SJSA1 (cell line): ENCODE results near the gene VWA1. TPM values are rescaled to one million over a fixed set of nuclear protein-coding genes. Genes with fewer than 3 reads are reported as not detected.

ENCODE experiments used
- DNase-seq, 2 experiments: peaks; one replicate each; pipeline ENCODE4 v3.0.0-alpha.2; 2015 to 2020; ENCODE audit warnings: low spot score in 2 of 2, low read depth in 1 of 2
- H3K27ac ChIP-seq: fragments of 250-450 bp; sonication (Bioruptor Pico); 2 replicates; pipeline ENCODE4 v1.5.1; 2020; ENCODE audit warnings: mild to moderate bottlenecking, moderate library complexity
- H3K27me3 ChIP-seq: fragments of 250-450 bp; sonication (Bioruptor Pico); replicated peaks from 2 replicates; pipeline ENCODE4 v1.5.1; 2020; ENCODE audit warnings: mild to moderate bottlenecking, moderate library complexity
- H3K36me3 ChIP-seq: fragments of 250-450 bp; sonication (Bioruptor Pico); 2 replicates; pipeline ENCODE4 v1.5.1; 2020; ENCODE audit warnings: mild to moderate bottlenecking
- H3K4me1 ChIP-seq: fragments of 250-450 bp; sonication (Bioruptor Pico); replicated peaks from 2 replicates; pipeline ENCODE4 v1.6.1; 2021; ENCODE audit warnings: mild to moderate bottlenecking
- H3K4me3 ChIP-seq: fragments of 250-450 bp; sonication (Bioruptor Pico); 2 replicates; pipeline ENCODE4 v1.5.1; 2020; ENCODE audit warnings: mild to moderate bottlenecking
- H3K9me3 ChIP-seq: fragments of 250-450 bp; sonication (Bioruptor Pico); replicated peaks from 2 replicates; pipeline ENCODE4 v1.5.1; 2020; ENCODE audit warnings: mild to moderate bottlenecking
- total RNA-seq: library from RNA; depleted of rRNA; stranded (reverse); fragments of >200 nt; shearing (Covaris generic); gene quantifications from 2 replicates; pipeline ENCODE4 v1.2.3, GENCODE V29; 2014

VWA1 gene
- total RNA-seq, 1 experiment from 2014 or later = 1.0 TPM

- no peak overlapping the region for H3K4me3 ChIP-seq
- peaks cover 7% of the 10 kb centered on the region for H3K4me1 ChIP-seq
- peak in 1 of 2 experiments; percentile 44 for DNase-seq
- H3K27ac ChIP-seq = no peak overlapping the region
- H3K9me3 ChIP-seq = no peaks in the 10 kb centered on the region
- no peaks in the 10 kb centered on the region for H3K36me3 ChIP-seq
- H3K27me3 ChIP-seq = peaks cover 3% of the 10 kb centered on the region
These were observed 3.1 kb upstream of the VWA1 start for GRCh38 chr1:1432274-1432950.

- DNase-seq = peak in 1 of 2 experiments; percentile 42
- H3K4me1 ChIP-seq = peaks cover 7% of the 10 kb centered on the region
- H3K36me3 ChIP-seq = no peaks in the 10 kb centered on the region
- H3K9me3 ChIP-seq = no peaks in the 10 kb centered on the region
- H3K27ac ChIP-seq = no peak overlapping the region
- no peak overlapping the region for H3K4me3 ChIP-seq
- H3K27me3 ChIP-seq = peaks cover 3% of the 10 kb centered on the region
These were observed 2.3 kb upstream of the VWA1 start for GRCh38 chr1:1432951-1433803.

- DNase-seq = no peak
- peaks cover 3% of the 10 kb centered on the region for H3K27me3 ChIP-seq
- H3K9me3 ChIP-seq = no peaks in the 10 kb centered on the region
- H3K4me3 ChIP-seq = no peak overlapping the region
- no peaks in the 10 kb centered on the region for H3K36me3 ChIP-seq
- no peak overlapping the region for H3K27ac ChIP-seq
- peaks cover 7% of the 10 kb centered on the region for H3K4me1 ChIP-seq
These were observed 1.7 kb upstream of the VWA1 start for GRCh38 chr1:1433804-1434130.

- H3K27ac ChIP-seq = no peak overlapping the region
- peaks cover 3% of the 10 kb centered on the region for H3K27me3 ChIP-seq
- no peaks in the 10 kb centered on the region for H3K9me3 ChIP-seq
- DNase-seq = peak in 1 of 2 experiments; percentile 44
- H3K4me3 ChIP-seq = no peak overlapping the region
- no peaks in the 10 kb centered on the region for H3K36me3 ChIP-seq
- H3K4me1 ChIP-seq = peaks cover 7% of the 10 kb centered on the region
These were observed 1.2 kb upstream of the VWA1 start for GRCh38 chr1:1434131-1434823.

GRCh38 chr1:1434824-1435105, 725 bp upstream of the VWA1 start:
- DNase-seq = no peak
- Histone ChIP-seq H3K4me1 (peaks cover 4% of the 10 kb centered on the region), H3K4me3 (no peak overlapping the region), H3K36me3 (no peaks in the 10 kb centered on the region), H3K27me3 (peaks cover 3% of the 10 kb centered on the region), H3K9me3 (no peaks in the 10 kb centered on the region), H3K27ac (no peak overlapping the region)

- Histone ChIP-seq H3K9me3 (no peaks in the 10 kb centered on the region), H3K4me1 (peaks cover 6% of the 10 kb centered on the region), H3K27ac (no peak overlapping the region), H3K27me3 (peaks cover 3% of the 10 kb centered on the region), H3K4me3 (no peak overlapping the region), H3K36me3 (no peaks in the 10 kb centered on the region)
- DNase-seq = no peak
These were observed 580 bp downstream of the VWA1 start for GRCh38 chr1:1435911-1436629.

- H3K27me3 ChIP-seq = peaks cover 3% of the 10 kb centered on the region
- H3K4me1 ChIP-seq = peaks cover 7% of the 10 kb centered on the region
These were observed 1.1 kb downstream of the VWA1 start for GRCh38 chr1:1436630-1437032.

GRCh38 chr1:1437033-1437903, 1.8 kb downstream of the VWA1 start:
- H3K27me3 ChIP-seq = peaks cover 3% of the 10 kb centered on the region
- H3K4me1 ChIP-seq = peaks cover 7% of the 10 kb centered on the region
- DNase-seq = no peak
- H3K4me3 ChIP-seq = no peak overlapping the region
- no peaks in the 10 kb centered on the region for H3K9me3 ChIP-seq
- no peaks in the 10 kb centered on the region for H3K36me3 ChIP-seq
- no peak overlapping the region for H3K27ac ChIP-seq

More at GRCh38 chr1:1436630-1437032, 1.1 kb downstream of the VWA1 start:
- Histone ChIP-seq H3K36me3 (no peaks in the 10 kb centered on the region), H3K4me3 (no peak overlapping the region), H3K9me3 (no peaks in the 10 kb centered on the region), H3K27ac (no peak overlapping the region)
- no peak for DNase-seq

- Histone ChIP-seq H3K27ac (no peak overlapping the region), H3K36me3 (no peaks in the 10 kb centered on the region), H3K27me3 (peaks cover 3% of the 10 kb centered on the region), H3K4me1 (peaks cover 7% of the 10 kb centered on the region), H3K4me3 (no peak overlapping the region), H3K9me3 (no peaks in the 10 kb centered on the region)
- DNase-seq = no peak
These were observed 2.5 kb downstream of the VWA1 start for GRCh38 chr1:1437904-1438376.

- Histone ChIP-seq H3K27ac (no peak overlapping the region), H3K9me3 (no peaks in the 10 kb centered on the region), H3K4me3 (no peak overlapping the region), H3K4me1 (peaks cover 7% of the 10 kb centered on the region), H3K36me3 (no peaks in the 10 kb centered on the region), H3K27me3 (peaks cover 3% of the 10 kb centered on the region)
- no peak for DNase-seq
These were observed 3.3 kb downstream of the VWA1 start for GRCh38 chr1:1438531-1439381.

- Histone ChIP-seq H3K27ac (no peak overlapping the region), H3K27me3 (peaks cover 3% of the 10 kb centered on the region), H3K36me3 (no peaks in the 10 kb centered on the region), H3K4me3 (no peak overlapping the region), H3K4me1 (peaks cover 7% of the 10 kb centered on the region), H3K9me3 (no peaks in the 10 kb centered on the region)
- no peak for DNase-seq
These were observed 4.2 kb downstream of the VWA1 start for GRCh38 chr1:1439546-1440261.
